HepG2 (cell line): ENCODE results near the gene MGAT4D. TPM values are rescaled to one million over a fixed set of nuclear protein-coding genes. Genes with fewer than 3 reads are reported as not detected.

Experiments
- NR2C2 ChIP-seq: sonication (generic); formaldehyde crosslinking; IDR thresholded peaks from 2 replicates; pipeline ENCODE4 v1.4.0; 2020; ENCODE audit warnings: missing genetic modification reagents, mild to moderate bottlenecking, moderate library complexity, borderline replicate concordance
- RBAK ChIP-seq: sonication (generic); formaldehyde crosslinking; IDR thresholded peaks from 2 replicates; pipeline ENCODE4 v1.5.1; 2020; ENCODE audit warnings: mild to moderate bottlenecking, missing genetic modification reagents
- SKIL ChIP-seq: sonication (generic); formaldehyde crosslinking; IDR thresholded peaks from 2 replicates; pipeline ENCODE4 v1.8.0; 2022; ENCODE audit warnings: missing genetic modification reagents, mild to moderate bottlenecking, moderate library complexity, borderline replicate concordance
- SP1 ChIP-seq, 2 experiments: fragments of 450-650 bp in 1 of 2; sonication (generic) in 1 of 2; formaldehyde crosslinking in 1 of 2; IDR thresholded peaks; 2 replicates each; pipeline versions ENCODE4 v1.4.0 to v1.6.1; 2016 to 2020; ENCODE audit warnings: missing genetic modification reagents in 1 of 2
- TBP ChIP-seq: sonication (generic); formaldehyde crosslinking; IDR thresholded peaks from 2 replicates; pipeline ENCODE4 v1.5.0; 2020; ENCODE audit warnings: missing genetic modification reagents
- TFAP4 ChIP-seq: sonication (generic); IDR thresholded peaks from 2 replicates; pipeline ENCODE4 v1.6.1; 2016; ENCODE audit warnings: low read depth, borderline replicate concordance
- THAP7 ChIP-seq: sonication (generic); formaldehyde crosslinking; IDR thresholded peaks from 2 replicates; pipeline ENCODE4 v1.8.1; 2023; ENCODE audit warnings: mild to moderate bottlenecking, missing genetic modification reagents
- ZBTB25 ChIP-seq: IDR thresholded peaks from 2 replicates; pipeline ENCODE4 v1.6.1; 2018; ENCODE audit warnings: missing genetic modification reagents
- ZNF180 ChIP-seq: sonication (generic); formaldehyde crosslinking; IDR thresholded peaks from 2 replicates; pipeline ENCODE4 v1.4.0; 2020; ENCODE audit warnings: low read depth, missing genetic modification reagents, borderline replicate concordance
- ZNF446 ChIP-seq: sonication (generic); formaldehyde crosslinking; IDR thresholded peaks from 2 replicates; pipeline ENCODE4 v1.5.0; 2020; ENCODE audit warnings: mild to moderate bottlenecking, missing genetic modification reagents
- polyA plus RNA-seq, 8 experiments: library from polyadenylated mRNA; depleted of rRNA in 3 of 8; stranded (reverse) in 7 of 8; unstranded in 1 of 8; fragments of >200 nt; fragmentation: Illumina TruSeq in 4 of 8; extraction: Trizol in 4 of 8; gene quantifications; 2 replicates each; pipeline versions ENCODE4 v1.2.1 to v1.2.3, GENCODE V29; 2011 to 2016; ENCODE audit warnings: low read depth in 4 of 8, missing spikeins in 1 of 8, mixed read lengths in 1 of 8; ENCODE audit not compliant: insufficient read depth in 1 of 8
- total RNA-seq, 5 experiments: library from RNA; depleted of rRNA; stranded (reverse); fragments of >200 nt; fragmentation: Illumina TruSeq; extraction: Trizol; gene quantifications; 2 replicates each; pipeline ENCODE4 v1.2.3, GENCODE V29; 2016; ENCODE audit warnings: low read depth in 1 of 5
- TF ChIP-seq, protein P1 (sequence below): sonication (generic); formaldehyde crosslinking; IDR thresholded peaks from 2 replicates; pipeline ENCODE4 v1.8.1; 2023; ENCODE audit warnings: missing genetic modification reagents, inconsistent platforms, borderline replicate concordance
- TF ChIP-seq, protein P2 (sequence below): sonication (generic); formaldehyde crosslinking; IDR thresholded peaks from 2 replicates; pipeline ENCODE4 v1.4.0; 2020; ENCODE audit warnings: missing genetic modification reagents
- TF ChIP-seq, protein P3 (sequence below): sonication (generic); formaldehyde crosslinking; IDR thresholded peaks from 2 replicates; pipeline ENCODE4 v1.5.1; 2020; ENCODE audit warnings: mild to moderate bottlenecking, missing genetic modification reagents, borderline replicate concordance

MGAT4D gene
- total and polyA plus RNA-seq, 2 of the 13 experiments (the other 11 are each of a cell fraction or from before 2014, with no cell fraction given): not detected

DNA sequence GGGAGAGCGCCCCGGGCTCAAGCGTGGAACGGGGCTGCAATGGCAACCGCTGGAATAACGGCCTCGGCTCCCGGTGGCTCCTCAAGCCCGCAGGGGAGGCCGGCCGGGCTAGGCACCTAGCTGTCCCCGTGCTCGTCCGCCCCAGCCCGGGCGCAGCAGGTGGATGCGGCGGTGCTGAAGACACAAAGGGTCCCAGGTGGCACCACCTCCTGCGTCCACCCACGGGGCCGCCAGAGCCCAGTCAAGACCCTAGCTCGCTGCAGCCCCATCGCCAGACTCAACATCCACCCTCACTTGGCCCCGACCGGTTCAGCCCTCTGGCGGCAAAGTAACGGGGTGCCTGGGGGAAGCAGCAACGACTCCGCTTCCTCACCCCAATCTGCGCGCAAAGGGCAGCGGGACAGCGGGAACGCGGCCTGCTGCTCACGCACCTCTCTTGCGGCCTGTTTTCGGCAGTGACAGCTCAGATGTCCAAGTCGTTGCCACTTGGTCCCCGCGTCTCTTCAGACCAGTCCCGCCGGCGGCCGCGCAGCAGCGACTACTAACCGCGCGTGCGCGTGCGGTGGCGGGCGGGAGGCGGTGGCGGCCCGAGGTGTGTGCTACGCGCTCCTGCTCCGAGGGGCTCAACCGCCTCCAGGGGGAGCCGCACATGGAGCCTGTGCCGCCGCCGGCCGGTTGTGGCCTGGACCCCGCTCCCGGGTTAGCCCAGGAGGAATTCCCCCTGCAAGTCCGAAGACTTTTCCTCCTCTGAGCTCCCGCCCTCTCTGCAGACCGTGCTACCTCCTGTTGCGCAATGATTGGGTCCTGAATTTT, 70.8 kb downstream of the MGAT4D start, which contains the start of gene CLGN (continued):
- TF ChIP-seq ZBTB25 (CRISPR knock-in tag): no peak; the same call in 1 of the 2 replicates
- no peak for TF ChIP-seq ZNF180
- no peak for TF ChIP-seq TFAP4
- TF ChIP-seq, protein P1, sequence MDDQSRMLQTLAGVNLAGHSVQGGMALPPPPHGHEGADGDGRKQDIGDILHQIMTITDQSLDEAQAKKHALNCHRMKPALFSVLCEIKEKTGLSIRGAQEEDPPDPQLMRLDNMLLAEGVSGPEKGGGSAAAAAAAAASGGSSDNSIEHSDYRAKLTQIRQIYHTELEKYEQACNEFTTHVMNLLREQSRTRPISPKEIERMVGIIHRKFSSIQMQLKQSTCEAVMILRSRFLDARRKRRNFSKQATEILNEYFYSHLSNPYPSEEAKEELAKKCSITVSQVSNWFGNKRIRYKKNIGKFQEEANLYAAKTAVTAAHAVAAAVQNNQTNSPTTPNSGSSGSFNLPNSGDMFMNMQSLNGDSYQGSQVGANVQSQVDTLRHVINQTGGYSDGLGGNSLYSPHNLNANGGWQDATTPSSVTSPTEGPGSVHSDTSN: 0 out of 2 replicates have a peak, but pooled peaks have one; percentile 51
- TF ChIP-seq SKIL (CRISPR knock-in tag): peak; percentile 35; the same call in 1 of the 2 replicates
- TF ChIP-seq TBP (CRISPR knock-in tag): no peak
- no peak for TF ChIP-seq SP1 (IDR thresholded peaks at IDR 0.05)
- no peak for TF ChIP-seq SP1 (CRISPR knock-in tag; IDR thresholded peaks at IDR 0.05)
- TF ChIP-seq THAP7 (CRISPR knock-in tag): no peak
- TF ChIP-seq, protein P2, sequence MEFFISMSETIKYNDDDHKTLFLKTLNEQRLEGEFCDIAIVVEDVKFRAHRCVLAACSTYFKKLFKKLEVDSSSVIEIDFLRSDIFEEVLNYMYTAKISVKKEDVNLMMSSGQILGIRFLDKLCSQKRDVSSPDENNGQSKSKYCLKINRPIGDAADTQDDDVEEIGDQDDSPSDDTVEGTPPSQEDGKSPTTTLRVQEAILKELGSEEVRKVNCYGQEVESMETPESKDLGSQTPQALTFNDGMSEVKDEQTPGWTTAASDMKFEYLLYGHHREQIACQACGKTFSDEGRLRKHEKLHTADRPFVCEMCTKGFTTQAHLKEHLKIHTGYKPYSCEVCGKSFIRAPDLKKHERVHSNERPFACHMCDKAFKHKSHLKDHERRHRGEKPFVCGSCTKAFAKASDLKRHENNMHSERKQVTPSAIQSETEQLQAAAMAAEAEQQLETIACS (CRISPR knock-in tag): peak; percentile 62; the same call in 1 of the 2 replicates
- peak; percentile 70; the same call in 1 of the 2 replicates for TF ChIP-seq ZNF446
- TF ChIP-seq, protein P3, sequence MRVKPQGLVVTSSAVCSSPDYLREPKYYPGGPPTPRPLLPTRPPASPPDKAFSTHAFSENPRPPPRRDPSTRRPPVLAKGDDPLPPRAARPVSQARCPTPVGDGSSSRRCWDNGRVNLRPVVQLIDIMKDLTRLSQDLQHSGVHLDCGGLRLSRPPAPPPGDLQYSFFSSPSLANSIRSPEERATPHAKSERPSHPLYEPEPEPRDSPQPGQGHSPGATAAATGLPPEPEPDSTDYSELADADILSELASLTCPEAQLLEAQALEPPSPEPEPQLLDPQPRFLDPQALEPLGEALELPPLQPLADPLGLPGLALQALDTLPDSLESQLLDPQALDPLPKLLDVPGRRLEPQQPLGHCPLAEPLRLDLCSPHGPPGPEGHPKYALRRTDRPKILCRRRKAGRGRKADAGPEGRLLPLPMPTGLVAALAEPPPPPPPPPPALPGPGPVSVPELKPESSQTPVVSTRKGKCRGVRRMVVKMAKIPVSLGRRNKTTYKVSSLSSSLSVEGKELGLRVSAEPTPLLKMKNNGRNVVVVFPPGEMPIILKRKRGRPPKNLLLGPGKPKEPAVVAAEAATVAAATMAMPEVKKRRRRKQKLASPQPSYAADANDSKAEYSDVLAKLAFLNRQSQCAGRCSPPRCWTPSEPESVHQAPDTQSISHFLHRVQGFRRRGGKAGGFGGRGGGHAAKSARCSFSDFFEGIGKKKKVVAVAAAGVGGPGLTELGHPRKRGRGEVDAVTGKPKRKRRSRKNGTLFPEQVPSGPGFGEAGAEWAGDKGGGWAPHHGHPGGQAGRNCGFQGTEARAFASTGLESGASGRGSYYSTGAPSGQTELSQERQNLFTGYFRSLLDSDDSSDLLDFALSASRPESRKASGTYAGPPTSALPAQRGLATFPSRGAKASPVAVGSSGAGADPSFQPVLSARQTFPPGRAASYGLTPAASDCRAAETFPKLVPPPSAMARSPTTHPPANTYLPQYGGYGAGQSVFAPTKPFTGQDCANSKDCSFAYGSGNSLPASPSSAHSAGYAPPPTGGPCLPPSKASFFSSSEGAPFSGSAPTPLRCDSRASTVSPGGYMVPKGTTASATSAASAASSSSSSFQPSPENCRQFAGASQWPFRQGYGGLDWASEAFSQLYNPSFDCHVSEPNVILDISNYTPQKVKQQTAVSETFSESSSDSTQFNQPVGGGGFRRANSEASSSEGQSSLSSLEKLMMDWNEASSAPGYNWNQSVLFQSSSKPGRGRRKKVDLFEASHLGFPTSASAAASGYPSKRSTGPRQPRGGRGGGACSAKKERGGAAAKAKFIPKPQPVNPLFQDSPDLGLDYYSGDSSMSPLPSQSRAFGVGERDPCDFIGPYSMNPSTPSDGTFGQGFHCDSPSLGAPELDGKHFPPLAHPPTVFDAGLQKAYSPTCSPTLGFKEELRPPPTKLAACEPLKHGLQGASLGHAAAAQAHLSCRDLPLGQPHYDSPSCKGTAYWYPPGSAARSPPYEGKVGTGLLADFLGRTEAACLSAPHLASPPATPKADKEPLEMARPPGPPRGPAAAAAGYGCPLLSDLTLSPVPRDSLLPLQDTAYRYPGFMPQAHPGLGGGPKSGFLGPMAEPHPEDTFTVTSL: peak; percentile 43
- TF ChIP-seq NR2C2 (CRISPR knock-in tag): no peak
- no peak for TF ChIP-seq RBAK (CRISPR knock-in tag)
